Amniotic stem cell (primary cell): ENCODE results near the gene ANP32D.
"Not testable (repeated sequence)": the region's sequence is repeated elsewhere in the genome, so short reads cannot be mapped to it uniquely, and the experiment has no call there.

Experiments used
- DNase-seq: peaks from one replicate; lab custom pipeline; 2025; lab: John Stamatoyannopoulos, UW

The ANP32D gene

DNA sequence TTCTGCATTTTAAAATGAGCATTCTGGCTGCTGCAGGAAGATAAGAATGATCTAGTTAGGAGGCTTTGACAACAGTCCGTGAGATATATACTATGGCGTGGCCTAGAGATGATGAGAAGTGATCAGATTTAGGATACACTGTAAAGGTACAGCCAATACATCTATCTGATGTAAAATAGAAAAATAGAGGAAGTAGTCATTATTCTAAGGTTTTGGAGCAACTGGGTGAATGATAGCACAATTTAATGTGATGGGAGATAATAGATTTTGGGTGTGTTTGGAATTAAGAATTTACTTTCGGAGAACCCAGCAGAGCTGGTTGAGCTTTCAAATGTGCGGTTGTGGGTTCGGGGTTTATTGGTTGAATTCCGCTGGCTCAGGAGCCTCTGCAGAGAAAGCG, at the start of gene ANP32D:
Gene ANP32D (plus strand): TSS at position 301 of the 400 bp plus-strand sequence. CDS start 106 bp downstream, outside the sequence.
- no peak for DNase-seq

DNA sequence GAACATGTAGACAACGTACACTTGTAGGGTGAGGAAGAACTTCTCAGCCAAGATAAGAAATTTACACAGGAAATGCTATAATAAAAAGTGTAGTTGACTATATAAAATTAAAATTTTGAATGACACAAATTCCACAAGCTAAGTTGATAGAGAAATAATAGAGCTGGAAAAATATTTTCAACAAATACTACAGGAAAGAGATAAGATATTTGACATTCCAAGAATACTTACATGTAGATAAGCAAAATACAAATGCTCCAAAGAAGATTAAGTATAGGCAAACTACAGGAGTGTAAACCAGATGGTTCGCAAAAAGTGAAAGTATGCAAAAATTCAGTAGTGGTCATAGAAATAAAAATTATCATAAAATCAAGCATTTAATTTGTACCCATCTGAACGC, 49.2 kb upstream of the ANP32D start:
- no peak for DNase-seq

DNA sequence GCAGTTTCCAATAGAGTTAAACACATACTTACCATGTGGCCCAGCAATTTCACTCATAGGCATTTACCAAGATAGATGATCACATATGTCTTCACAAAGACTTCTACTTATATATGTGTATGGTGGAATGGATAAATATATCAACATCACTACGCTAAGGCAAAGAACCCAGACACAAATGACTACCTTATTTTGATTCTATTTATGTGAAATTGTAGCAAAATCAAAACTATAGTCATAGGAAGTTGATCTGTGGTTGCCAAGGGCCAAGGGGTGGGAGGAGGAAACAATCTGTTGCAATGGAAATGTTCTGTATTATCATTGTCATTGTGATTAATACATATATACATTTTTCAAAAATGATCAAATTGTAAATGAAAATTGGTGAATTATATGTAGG, 47.7 kb upstream of the ANP32D start:
- DNase-seq: no peak

DNA sequence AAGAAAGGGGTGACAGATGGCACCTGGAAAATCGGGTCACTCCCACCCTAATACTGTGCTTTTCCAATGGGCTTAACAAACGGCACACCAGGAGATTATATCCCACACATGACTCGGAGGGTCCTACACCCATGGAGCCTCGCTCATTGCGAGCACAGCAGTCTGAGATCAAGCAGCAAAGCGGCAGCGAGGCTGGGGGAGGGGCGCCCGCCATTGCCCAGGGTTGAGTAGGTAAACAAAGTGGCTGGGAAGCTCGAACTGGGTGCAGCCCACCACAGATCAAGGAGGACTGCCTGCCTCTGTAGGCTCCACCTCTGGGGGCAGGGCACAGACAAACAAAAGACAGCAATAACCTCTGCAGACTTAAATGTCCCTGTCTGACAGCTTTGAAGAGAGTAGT, 38.3 kb upstream of the ANP32D start:
- not testable (repeated sequence) for DNase-seq

DNA sequence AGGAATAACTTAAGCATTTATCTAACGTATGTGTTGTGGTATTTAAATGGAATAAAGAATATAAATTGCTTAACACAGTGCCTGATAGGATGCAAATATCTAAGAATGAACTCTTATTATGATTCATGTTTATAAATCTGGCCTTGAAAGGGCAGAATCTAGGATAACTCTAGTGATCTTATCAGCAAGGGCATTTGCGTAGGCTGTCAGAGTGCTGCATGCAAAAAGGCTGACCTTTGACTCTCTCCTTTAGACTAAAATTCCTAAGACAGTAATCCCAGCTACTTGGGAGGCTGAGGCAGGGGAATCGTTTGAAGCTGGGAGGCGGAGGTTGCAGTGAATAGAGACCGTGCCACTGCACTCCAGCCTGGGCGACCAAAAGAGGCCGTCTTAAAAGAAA, 31.3 kb upstream of the ANP32D start:
- DNase-seq: no peak

DNA sequence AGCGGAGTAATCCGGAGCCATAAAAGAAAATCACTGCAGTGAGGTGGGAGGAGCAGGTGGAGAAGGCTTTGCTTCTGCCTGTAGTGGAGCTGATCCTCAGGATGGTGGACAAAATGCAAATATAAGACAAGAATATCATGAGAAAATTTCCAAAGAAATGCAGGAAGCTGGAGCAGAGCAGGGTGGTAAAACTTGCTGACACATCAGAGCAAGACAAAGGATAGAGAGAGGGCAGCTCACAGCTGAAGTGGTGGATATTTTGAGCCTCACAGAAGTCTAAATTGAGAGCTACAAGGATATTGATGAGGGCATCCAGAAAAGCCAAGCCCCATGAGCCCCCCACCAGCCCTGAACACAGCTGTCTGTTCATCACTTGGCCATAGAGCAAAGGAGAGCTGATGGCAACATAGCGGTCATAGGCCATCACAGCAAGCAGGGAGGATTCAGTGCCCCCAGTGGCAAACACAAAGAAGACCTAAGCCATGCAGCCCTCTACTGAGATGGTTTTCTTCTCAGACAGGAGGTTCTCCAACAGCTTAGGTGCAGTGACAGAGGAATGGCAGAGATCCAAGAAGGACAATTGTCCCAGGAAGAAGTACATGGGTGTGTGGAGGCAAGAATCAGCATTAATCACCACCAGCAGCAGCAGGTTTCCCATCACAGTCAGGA, 30.0 kb upstream of the ANP32D start:
- no peak for DNase-seq

DNA sequence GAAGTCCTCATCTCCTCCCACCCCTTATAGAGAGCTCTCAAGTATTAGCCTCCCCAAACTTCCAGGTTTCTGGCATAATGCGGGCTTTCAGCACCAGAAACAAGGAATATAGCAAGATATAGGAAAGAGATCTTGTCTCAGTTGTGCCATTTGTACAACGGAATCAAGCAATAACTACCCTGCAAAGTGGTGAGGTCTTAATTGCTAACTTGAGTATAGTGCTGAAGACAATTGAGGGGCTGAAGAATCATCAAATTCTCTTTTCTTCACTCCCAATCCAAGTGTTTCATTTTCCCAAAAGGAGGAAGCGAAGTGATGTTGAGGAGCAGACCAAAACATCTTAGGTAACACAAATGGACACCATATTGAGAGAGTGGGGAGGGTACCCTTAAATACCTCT, 26.8 kb upstream of the ANP32D start:
- no peak for DNase-seq

DNA sequence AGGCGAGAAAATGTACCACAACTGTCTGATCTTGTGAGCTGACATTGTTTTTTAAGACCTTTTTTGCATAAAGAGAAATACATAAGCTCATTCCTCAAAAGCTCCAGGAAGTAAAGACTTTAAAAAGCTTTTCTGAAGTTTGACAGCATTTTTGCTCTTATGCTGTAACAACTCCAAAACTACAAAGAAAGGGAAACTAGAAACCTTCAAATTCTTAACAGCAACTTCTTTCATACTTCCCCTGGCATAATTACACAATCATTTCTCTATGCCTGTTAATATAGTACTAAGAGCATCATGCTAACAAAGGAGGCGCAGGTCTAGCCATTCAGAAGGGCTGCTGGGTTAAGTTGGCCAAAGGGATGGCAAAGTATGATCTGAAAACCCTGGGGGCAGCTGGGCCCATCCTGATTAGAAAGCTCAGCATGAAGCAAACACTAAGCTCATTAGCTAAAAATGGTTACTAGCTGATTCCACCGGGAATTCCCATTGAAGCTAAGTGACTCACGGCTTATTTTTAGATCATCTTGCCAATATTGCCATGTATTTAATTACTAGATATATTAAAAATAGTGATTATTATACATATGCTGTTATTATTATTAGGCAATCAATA, 26.1 kb upstream of the ANP32D start:
- no peak for DNase-seq

DNA sequence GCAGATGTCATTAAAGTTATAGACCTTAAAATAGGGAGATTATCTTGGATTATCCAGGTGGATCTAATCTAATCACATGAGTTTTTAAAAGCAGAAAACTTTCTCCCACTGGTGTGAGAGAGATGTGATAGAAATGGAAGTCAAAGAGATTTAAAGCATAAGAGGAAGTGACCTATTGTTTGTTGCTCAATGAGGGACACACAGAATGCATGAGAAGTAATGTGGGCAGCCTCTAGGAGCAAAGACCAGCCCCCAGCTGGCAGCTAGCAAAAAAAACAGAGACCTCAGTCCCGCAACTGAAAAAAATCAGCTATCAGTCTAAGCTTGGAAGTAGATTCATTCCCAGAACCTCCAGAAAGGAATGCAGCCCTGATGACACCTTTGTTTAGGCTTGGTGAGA, 24.6 kb upstream of the ANP32D start:
- no peak for DNase-seq

DNA sequence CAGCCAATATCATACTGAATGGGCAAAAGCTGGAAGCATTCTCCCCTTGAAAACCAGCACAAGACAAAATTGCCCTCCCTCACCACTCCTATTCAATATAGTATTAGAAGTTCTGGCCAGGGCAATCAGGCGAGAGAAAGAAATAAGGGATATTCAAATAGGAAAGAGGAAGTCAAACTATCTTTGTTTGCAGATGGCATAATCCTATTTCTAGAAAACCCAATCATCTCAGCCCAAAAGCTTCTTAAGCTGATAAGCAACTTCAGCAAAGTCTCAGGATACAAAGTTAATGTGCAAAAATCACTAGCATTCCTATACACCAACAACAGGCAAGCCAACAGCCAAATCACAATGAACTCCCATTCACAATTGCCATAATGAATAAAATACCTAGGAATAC, 21.0 kb upstream of the ANP32D start:
- DNase-seq: no peak

DNA sequence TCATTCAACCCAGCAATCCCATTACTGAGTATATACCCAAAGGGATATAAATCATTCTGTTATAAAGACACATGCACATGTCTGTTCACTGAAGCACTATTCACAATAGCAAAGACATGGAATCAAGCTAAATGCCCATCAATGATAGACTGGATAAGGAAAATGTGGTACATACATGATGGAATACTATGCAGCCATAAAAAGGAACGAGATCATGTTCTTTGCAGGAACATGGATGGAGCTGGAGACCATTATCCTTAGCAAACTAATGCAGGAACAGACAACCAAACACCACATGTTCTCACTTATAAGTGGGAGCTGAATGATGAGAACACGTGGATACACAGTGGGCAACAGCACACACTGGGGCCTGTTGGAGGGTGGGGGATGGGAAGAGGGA, 19.4 kb upstream of the ANP32D start:
- DNase-seq: not testable (repeated sequence)

DNA sequence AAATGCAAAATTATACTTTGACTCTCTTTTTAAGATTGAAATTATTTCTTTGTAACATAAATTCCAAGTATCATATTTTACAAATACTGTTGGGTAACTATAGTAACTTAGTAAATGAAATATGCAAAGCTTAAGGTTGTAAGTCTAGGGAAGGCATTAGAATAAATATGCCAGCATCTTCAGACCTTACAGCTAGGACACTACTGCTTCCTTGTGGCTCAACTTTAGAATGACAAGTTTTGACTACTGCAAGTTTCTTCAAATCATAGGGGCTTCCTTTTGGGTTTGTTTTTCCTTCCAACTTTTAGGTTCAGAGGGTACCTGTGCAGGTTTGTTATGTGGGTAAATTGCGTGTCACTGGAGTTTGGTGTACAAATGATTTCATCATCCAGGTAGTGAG, 17.7 kb upstream of the ANP32D start:
- DNase-seq: no peak

DNA sequence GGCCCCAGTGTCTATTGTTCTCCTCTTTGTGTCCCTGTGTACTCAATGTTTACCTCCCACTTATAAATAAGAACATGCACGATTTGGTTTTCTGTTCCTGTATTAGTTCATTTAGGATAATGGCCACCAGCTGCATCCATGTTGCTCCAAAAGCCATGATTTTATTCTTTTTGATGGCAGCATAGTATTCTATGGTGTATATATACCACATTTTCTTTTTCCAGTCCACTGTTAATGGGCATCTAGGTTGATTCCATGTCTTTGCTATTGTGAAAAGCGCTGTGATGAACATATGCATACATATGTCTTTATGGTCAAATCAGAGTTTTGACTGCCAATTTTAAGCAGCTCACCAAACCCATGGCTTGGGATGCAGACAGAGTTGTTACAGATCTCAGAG, 17.2 kb upstream of the ANP32D start:
- DNase-seq: no peak

DNA sequence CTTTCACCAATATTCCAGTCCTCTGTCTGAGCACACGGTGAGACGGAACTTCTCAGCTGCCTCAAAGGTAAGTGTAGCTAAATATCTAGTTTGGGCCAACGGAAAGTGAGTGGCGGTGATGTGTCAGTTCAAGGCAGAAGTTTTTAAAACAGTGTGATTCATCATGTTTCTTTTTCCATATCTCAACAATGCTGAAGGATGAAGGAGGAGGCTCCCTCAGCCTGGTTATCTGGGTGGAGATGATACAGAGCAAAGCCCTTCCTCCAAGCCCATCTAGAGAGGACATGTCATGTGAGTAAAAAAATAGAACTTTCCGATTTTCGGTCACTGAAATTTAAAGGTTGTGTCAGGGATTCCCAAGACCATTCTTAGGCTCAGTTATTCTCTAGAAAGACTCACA, 13.1 kb upstream of the ANP32D start:
- no peak for DNase-seq

DNA sequence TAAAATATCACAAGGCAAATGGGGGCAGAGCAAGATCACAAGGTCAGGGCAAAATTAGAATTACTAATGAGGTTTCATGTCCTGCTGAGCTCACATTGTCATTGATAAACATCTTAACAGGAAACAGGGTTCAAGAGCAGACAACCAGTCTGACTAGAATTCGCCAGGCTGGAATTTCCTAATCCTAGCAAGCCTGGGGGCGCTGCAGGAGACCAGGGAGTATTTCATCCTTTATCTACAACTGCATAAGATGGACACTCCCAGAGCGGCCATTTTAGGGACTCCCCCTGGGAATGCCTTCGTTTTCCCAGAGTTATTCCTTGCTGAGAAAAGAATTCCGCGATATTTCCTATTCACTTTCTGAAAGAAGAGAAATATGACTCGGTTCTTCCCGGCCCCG, 3.3 kb upstream of the ANP32D start:
- not testable (repeated sequence) for DNase-seq

DNA sequence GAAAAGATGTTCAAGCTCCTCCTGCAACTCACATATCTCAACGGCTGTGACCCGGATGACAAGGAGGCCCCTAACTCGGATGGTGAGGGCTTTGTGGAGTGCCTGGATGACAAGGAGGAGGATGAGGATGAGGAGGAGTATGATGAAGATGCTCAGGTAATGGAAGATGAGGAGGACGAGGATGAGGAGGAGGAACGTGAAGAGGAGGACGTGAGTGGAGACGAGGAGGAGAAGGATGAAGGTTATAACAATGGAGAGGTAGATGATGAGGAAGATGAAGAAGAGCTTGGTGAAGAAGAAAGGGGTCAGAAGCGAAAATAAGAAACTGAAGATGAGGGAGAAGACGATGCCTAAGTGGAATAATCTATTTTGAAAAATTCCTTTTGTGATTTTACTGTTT, 702 bp downstream of the ANP32D start:
- DNase-seq: no peak

DNA sequence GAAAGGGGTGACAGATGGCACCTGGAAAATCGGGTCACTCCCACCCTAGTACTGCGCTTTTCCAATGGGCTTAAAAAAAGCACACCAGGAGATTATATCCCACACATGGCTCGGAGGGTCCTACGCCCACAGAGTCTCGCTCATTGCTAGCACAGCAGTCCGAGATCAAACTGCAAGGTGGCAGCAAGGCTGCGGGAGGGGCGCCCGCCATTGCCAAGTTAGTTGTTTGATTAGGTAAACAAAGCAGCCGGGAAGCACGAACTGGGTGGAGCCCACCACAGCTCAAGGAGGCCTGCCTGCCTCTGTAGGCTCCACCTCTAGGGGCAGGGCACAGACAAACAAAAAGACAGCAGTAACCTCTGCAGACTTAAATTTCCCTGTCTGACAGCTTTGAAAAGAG, 2.1 kb downstream of the ANP32D start:
- not testable (repeated sequence) for DNase-seq

DNA sequence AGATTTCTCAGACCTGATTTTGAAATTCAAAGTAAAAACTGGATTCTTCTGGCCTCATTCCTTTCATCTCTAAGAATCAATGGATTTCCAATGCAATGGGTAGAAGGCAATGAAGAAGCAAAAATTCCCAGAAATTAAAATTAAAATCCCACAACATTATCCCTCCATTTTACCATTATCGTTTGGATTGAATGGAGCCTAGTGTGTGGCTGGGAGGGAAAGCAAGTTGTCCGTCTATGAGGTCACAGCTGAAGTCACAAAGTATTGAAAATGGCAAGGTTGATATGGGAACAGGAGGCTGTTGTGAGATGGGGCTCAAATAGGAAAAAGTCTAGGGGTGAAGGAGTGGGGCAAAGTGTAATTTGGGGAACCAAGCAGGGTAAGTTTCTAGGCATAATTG, 9.8 kb downstream of the ANP32D start, which contains the start of gene C12orf54:
Gene C12orf54 (plus strand): TSS at position 301 of the 400 bp plus-strand sequence. CDS start 799 bp downstream, outside the sequence.
- DNase-seq: no peak

DNA sequence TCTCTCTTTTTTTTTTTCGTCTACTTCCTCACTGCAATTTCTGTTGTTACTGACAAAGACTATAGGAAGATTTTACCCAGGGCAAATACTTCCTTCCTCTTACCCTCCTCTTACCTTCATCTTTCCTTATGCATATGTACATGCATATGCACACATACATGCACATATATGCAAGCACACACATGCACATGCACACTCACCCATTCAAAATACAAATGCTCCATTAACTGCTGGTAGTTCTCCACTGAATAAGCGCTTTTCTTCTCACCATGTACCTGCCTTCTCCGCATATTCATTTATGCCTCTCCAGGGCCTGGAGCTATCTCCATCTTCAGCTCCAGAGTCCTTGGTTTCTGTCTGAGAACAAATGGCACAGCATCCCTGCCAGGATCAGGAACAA, 10.6 kb downstream of the ANP32D start:
- DNase-seq: no peak

DNA sequence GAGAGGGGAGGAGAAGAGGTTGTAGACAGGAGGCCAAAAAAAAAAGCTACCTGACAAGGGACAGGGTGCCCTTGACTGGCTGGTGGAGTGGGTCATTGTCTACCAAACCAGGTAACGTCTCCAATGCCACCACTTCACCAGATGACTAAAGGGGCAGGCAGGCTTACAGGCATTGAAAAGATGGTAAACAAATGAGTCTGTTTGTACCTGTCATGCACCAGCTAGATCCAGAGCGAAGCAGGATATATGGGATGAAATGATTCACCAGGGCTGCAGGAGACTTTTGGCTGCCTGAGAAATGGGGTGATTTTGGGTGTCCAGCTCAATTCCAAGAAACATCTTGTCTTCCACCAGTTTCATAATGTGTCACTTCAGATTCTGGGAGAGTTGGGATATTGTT, 13.9 kb downstream of the ANP32D start:
- no peak for DNase-seq

DNA sequence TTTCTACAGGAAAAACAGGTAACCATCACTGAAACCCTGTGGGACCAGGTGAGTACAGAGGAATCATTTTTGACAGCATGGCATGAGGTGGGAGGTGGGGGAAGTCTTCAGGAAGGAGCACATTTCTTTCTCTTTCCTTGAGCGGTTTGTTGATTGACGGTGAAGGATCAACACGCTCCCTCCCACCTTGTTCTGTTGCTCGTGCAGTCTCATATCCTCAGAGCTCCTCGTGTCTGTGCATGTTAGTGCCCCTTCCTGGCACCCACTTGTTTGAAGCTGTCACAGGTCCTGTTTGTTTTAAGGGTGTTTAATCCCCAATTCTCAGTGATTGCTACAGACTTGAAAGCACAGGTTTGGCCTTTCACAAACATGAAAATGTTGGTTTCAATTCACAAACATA, 14.3 kb downstream of the ANP32D start:
- no peak for DNase-seq

DNA sequence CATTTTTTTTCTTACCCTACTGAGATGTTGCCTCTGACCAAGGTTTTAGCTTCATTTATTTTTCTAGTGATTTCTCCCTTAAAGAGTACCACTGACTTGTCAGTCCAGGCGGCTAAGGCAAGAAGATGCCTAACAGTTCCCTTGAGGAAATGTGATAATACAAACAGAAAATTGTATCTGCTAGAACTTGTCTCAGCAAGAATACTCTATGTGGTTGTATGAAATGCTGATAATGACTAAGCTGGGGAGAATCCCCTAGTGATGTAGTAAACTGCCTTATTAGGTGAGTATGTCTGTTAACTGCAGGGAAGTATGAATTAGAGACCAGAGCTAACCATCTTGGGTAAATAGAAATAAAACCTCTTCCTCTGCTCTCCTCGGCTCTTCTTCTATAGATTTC, 16.7 kb downstream of the ANP32D start:
- no peak for DNase-seq

DNA sequence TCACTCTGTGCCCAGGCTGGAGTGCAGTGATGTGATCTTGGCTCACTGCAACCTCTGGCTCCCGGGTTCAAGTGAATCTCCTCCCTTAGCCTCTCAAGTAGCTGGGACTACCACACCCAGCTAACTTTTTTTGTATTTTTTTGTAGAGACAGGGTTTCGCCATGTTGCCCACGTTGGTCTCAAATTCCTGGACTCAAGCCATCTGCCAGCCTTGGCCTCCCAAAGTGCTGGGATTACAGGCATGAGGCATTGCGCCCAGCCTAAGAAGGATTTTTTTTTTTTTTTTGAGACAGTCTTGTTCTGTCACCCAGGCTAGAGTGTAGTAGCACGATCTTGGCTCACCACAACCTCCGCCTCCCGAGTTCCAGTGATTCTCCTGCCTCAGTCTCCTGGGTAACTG, 17.1 kb downstream of the ANP32D start:
- DNase-seq: not testable (repeated sequence)

DNA sequence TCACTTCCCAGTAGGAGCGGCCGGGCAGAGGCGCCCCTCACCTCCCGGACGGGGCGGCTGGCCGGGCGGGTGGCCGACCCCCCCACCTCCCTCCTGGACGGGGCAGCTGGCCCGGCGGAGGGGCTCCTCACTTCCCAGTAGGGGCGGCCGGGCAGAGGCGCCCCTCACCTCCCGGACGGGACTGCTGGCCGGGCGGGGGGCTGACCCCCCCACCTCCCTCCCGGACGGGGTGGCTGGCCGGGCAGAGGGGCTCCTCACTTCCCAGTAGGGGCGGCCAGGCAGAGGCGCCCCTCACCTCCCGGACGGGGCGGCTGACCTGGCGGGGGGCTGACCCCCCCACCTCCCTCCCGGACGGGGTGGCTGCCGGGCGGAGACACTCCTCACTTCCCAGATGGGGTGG, 27.9 kb downstream of the ANP32D start:
- DNase-seq: not testable (repeated sequence)
